ENCODE results near the gene TMEM178B.
"Not testable (repeated sequence)": the region's sequence is repeated elsewhere in the genome, so short reads cannot be mapped to it uniquely, and the experiment has no call there.

Gene TMEM178B

GRCh38 chr7:141317033-141317585 is 243.2 kb downstream of the TMEM178B start:
- no peak for DNase-seq

GRCh38 chr7:141320287-141320686 is 246.4 kb downstream of the TMEM178B start:
- DNase-seq = no peak

GRCh38 chr7:141322383-141322782 is 248.5 kb downstream of the TMEM178B start:
- no peak for DNase-seq

- DNase-seq = no peak
Observed at GRCh38 chr7:141323826-141324225, 250.0 kb downstream of the TMEM178B start.

GRCh38 chr7:141324870-141325269 is 251.0 kb downstream of the TMEM178B start:
- DNase-seq = no peak

GRCh38 chr7:141325275-141325674 is 251.4 kb downstream of the TMEM178B start:
- no peak for DNase-seq

GRCh38 chr7:141328290-141328689 is 254.4 kb downstream of the TMEM178B start:
- no peak for DNase-seq

- not testable (repeated sequence) for DNase-seq
Observed at GRCh38 chr7:141330285-141330684, 256.4 kb downstream of the TMEM178B start.

GRCh38 chr7:141333459-141333858 is 259.6 kb downstream of the TMEM178B start:
- no peak for DNase-seq

GRCh38 chr7:141335164-141335563 is 261.3 kb downstream of the TMEM178B start:
- DNase-seq = no peak

- no peak for DNase-seq
Observed at GRCh38 chr7:141339603-141340002, 265.7 kb downstream of the TMEM178B start.

- DNase-seq = no peak
Observed at GRCh38 chr7:141340991-141341390, 267.1 kb downstream of the TMEM178B start.

- DNase-seq = no peak
Observed at GRCh38 chr7:141342621-141343408, 269.0 kb downstream of the TMEM178B start.

- DNase-seq = no peak
Observed at GRCh38 chr7:141344153-141344935, 270.5 kb downstream of the TMEM178B start.

- no peak for DNase-seq
Observed at GRCh38 chr7:141348728-141349127, 274.9 kb downstream of the TMEM178B start.

GRCh38 chr7:141349338-141349737 is 275.5 kb downstream of the TMEM178B start:
- no peak for DNase-seq

GRCh38 chr7:141349804-141350203 is 275.9 kb downstream of the TMEM178B start:
- no peak for DNase-seq

GRCh38 chr7:141351175-141351574 is 277.3 kb downstream of the TMEM178B start:
- no peak for DNase-seq

GRCh38 chr7:141352955-141353354 is 279.1 kb downstream of the TMEM178B start:
- DNase-seq = no peak

GRCh38 chr7:141354251-141354650 is 280.4 kb downstream of the TMEM178B start:
- DNase-seq = no peak

GRCh38 chr7:141355032-141355431 is 281.2 kb downstream of the TMEM178B start:
- no peak for DNase-seq

- no peak for DNase-seq
Observed at GRCh38 chr7:141356161-141356560, 282.3 kb downstream of the TMEM178B start.

- no peak for DNase-seq
Observed at GRCh38 chr7:141358386-141358785, 284.5 kb downstream of the TMEM178B start.

GRCh38 chr7:141359262-141359661 is 285.4 kb downstream of the TMEM178B start:
- no peak for DNase-seq
